GM06990 (cell line): Measurements from ENCODE around the gene WIPF2.
"Not testable (repeated sequence)": the region's sequence is repeated elsewhere in the genome, so short reads cannot be mapped to it uniquely, and the experiment has no call there.

Experiments
- DNase-seq: peaks from one replicate; pipeline ENCODE4 v3.0.0-alpha.2; 2011; ENCODE audit not compliant: insufficient read length; ENCODE audit errors: extremely low read depth
- H3K27me3 ChIP-seq: replicated peaks from 2 replicates; pipeline ENCODE4 v1.6.0; 2011; ENCODE audit warnings: low read length; ENCODE audit not compliant: control insufficient read depth, insufficient read depth
- H3K36me3 ChIP-seq: 2 replicates; pipeline ENCODE4 v1.5.1; 2011; ENCODE audit warnings: low read length; ENCODE audit not compliant: control insufficient read depth, insufficient read depth
- H3K4me3 ChIP-seq: replicated peaks from 2 replicates; pipeline ENCODE4 v1.5.1; 2011; ENCODE audit warnings: low read depth, mild to moderate bottlenecking, control low read depth, low read length
- CTCF ChIP-seq: IDR thresholded peaks from 2 replicates; pipeline ENCODE4 v1.5.1; 2011; ENCODE audit warnings: low read length, control low read depth, mild to moderate bottlenecking, inconsistent platforms; ENCODE audit not compliant: insufficient read depth, poor library complexity, severe bottlenecking

Gene WIPF2

GRCh38 chr17:40218006-40218739 is 931 bp upstream of the WIPF2 start:
- TF ChIP-seq CTCF: no peak
- Histone ChIP-seq H3K36me3 (no peaks in the 10 kb centered on the region; the same call in 1 of the 2 replicates), H3K27me3 (no peaks in the 10 kb centered on the region), H3K4me3 (peak overlapping the region; percentile 64; the same call in 1 of the 2 replicates)
- DNase-seq: no peak

GRCh38 chr17:40219594-40220338 is 662 bp downstream of the WIPF2 start:
- TF ChIP-seq CTCF: no peak
- no peak for DNase-seq
- no peaks in the 10 kb centered on the region; the same call in 1 of the 2 replicates for H3K36me3 ChIP-seq

GRCh38 chr17:40224718-40225550 is 5.8 kb downstream of the WIPF2 start:
- no peak for TF ChIP-seq CTCF
- H3K4me3 ChIP-seq: no peak overlapping the region
- H3K27me3 ChIP-seq: no peaks in the 10 kb centered on the region
- no peak for DNase-seq
- no peaks in the 10 kb centered on the region; the same call in 1 of the 2 replicates for H3K36me3 ChIP-seq

More at GRCh38 chr17:40219594-40220338, 662 bp downstream of the WIPF2 start:
- Histone ChIP-seq H3K27me3 (no peaks in the 10 kb centered on the region), H3K4me3 (peak overlapping the region; percentile 73)

- not testable (repeated sequence) for H3K36me3 ChIP-seq, H3K27me3 ChIP-seq, DNase-seq, H3K4me3 ChIP-seq
Observed at GRCh38 chr17:40229146-40229545, 10.0 kb downstream of the WIPF2 start.

- Histone ChIP-seq H3K27me3 (no peaks in the 10 kb centered on the region), H3K36me3 (peaks cover 1% of the 10 kb centered on the region), H3K4me3 (no peak overlapping the region)
- no peak for DNase-seq
- TF ChIP-seq CTCF: no peak
Observed at GRCh38 chr17:40230670-40231069, 11.6 kb downstream of the WIPF2 start.

- H3K36me3 ChIP-seq, H3K4me3 ChIP-seq, DNase-seq, H3K27me3 ChIP-seq: not testable (repeated sequence)
Observed at GRCh38 chr17:40231928-40232327, 12.8 kb downstream of the WIPF2 start.
